ENCODE measurements around the gene PPARD.
A peak's percentile ranks its signal among the peaks of the same experiment; 100 is the strongest.

Gene PPARD

GRCh38 chr6:35354361-35355135 is 12.2 kb downstream of the PPARD start:
- no peak for DNase-seq (ENCODE audit: low read depth, low spot score)

DNA sequence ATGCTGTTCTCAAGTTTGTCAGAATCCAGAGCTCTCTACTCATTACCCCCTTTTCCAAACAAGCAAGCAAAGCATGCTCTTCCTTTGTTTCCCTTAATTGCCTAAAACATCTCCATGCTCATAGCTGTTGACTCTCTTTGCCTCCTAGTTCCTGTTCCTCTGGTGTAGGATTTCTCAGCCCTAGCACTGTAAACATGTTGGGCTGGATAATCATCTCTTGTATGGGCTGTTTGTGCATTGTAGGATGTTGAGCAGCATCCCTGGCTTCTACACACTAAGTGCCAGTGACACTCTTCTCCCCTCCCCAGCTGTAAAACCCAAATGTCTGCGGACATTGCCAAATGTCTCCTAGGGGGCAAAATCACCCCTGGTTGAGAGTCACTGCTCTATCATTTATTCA is 14.0 kb downstream of the PPARD start:
- DNase-seq (ENCODE audit: low read depth, low spot score), result no peak

DNA sequence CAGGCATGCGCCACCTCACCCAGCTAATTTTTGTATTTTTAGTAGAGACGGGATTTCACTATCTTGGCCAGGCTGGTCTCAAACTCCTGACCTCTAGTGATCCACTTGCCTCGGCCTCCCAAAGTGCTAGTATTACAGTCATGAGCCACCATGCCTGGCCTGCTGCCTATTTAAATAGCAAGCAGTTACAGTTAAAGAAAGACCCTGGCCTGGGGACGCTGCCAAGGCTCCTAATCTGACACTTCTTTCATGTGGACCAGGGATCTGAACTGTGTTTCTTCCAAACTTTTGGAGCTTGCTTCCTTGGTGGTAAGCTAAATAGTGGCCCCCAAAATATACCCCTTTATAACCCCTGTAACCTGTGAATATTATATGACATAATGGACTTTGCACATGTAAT is 15.3 kb downstream of the PPARD start:
- DNase-seq (ENCODE audit: low read depth, low spot score), result no peak

DNA sequence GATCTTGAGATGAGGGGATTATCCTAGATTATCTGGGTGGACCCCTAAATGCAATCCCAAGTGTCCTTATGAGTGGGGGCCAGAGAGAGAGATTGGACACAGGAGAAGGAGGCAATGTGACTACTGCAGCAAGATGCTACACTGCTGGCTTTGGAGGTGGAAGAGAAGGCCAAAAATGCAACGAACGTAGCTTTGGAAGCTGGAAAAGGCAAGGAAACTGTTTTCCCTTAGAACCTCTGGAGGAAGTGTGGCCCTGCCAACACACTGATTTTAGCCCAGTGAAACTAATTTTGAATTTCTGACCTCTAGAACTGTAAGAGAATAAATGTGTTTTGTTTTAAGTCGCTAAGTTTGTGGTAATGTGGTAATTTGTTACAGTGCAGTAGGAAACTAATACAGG is 15.7 kb downstream of the PPARD start:
- DNase-seq (ENCODE audit: low read depth, low spot score), result no peak

DNA sequence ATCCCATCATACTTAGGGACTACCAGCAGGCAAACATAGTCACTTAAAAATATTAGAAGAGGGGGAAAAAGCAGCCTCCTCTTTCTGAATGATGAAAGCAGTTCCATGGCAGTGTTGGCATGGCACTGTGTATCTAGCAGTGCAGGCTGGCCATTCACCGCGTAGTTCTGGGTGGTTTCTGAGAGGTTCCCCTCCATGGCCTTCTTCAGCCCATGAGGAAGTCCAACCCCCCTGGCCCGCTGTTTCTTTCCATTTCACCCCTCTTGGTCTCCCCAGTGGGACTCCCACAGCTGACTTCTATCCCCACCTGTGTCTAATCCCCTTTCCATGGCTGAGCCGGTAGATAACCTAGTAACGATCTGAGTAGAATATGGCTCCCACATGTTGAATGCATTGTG is 17.0 kb downstream of the PPARD start:
- DNase-seq (ENCODE audit: low read depth, low spot score), result no peak

DNA sequence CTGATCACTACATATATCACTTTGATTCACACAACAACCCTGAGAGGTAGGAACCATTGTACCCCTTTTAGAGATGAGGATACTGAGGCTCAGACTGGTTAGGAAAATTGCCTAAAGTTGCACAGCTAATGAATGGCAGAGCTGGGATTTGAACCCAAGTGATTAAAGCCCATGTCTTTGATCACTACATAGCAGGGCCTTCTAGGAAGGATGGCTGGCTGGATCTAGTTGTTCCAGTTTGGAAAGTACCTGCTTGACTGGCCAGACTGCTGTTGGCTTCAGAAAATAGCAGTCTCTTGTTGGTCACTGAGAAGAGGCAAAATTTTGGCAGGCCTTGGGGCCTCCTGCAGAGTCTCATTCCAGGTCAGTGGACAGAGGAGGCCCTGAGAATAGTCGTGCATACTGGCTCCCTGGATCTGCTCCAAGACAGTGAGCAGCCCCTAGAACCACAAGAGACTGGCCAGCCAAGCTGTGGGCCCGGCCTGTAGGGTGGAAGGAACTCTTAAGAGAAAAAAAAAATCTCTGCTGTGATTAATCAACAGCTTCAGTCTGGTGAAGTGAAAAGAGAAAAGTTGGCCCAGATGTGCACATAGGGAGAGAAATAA is 17.5 kb downstream of the PPARD start:
- no peak for DNase-seq (ENCODE audit: low read depth, low spot score)

DNA sequence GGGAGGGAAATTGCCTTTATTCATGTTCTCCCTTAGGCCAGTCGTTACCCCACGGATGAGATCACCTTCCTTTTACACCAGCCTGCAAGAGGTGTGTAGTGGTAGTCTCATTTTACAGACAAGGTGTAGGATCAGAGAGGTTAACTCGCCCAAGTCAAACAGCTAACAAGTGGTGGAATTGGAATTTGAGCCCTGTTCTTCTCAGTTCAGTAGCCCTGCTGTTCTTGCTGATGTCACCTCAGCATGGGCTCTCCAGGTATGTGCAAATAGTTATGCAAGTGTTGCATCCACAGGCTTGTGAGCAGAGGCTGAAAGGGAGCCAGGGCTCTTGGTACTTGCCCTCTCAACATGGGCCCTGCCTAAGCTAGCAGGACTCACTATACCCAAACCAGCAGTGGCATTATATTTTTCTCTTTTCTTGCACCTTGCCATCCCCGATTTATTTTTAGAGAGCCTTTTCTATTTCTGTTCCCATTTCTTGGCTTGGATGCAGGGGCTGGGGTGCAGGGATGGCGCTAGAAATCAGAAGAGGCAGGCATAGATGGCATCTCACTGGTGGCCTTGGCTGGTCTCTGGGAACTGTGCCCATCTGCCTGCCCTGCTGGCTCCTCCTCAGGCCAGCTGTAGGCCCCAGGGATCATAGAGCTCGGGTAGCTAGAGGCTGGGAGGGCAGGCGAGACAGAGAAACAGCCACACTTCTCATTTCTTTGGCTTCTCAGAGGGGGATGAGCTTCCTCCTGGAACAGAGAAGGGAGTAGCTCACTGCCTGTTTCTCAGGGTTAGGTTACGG is 18.2 kb downstream of the PPARD start:
- DNase-seq (ENCODE audit: low read depth, low spot score), result peak; percentile 69

DNA sequence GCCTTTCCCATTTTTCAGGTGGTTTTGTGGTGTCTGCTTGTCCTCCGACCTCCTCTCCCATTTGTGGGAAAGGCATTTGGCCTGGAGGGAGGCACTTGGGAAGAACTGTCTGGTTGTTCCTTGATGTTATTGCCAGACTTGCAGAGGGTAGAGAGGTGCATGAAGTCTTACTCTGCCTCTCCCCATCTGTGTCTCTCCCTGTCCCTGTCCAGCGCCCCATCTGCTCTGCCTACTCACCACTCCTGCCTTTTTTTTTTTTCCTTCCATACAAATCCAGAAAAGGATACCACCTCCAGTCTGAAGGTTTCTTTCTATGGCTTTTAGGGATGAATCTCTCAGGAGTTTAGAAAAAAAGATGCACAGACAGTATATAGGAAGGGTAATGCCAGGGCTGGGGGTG is 19.8 kb downstream of the PPARD start:
- no peak for DNase-seq (ENCODE audit: low read depth, low spot score)

- DNase-seq (ENCODE audit: low read depth, low spot score), result no peak
Measured at GRCh38 chr6:35363293-35363750, 21.0 kb downstream of the PPARD start.

DNA sequence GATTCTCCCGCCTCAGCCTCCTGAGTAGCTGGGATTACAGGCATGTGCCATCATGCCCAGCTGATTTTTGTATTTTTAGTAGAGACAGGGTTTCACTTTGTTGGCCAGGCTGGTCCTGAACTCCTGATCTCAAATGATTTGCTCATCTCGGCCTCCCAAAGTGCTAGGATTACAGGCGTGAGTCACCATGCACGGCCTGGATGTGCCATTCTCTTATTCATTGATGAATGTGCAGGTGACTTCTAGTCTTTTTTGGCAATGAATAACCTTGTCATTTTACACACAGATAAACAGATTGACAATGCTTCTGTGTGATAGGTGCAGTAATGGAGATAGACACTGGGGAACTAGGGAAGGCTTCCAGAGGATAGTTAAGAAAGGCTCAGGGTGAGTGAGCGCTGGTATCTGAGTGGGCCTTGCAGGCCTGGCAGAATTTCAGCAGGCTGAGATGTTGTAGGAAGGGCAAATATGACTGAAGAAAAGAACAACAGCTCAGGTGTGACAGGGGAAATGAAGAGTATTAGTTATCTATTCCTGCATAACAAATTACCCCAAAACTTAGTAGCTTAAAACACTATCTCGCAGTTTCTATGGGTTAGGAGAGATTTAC is 23.3 kb downstream of the PPARD start:
- no peak for DNase-seq (ENCODE audit: low read depth, low spot score)

DNA sequence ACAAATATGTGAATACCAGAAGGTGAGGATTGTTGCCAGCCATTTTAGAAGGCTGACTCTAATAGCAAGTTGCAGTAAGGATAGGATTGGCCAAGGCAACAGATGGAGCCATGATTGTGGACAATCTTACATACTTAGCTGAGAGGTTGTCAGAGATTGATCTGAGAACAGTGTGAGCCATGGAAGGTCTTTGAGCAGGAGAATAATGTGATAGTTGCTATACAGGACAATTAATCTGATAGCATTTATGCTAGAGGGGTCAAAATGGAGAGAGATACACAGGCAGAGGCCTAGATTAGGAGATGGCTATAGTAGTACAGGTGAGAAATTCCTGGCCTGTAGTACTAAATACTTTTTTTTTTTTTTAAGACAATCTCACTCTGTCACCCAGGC is 23.8 kb downstream of the PPARD start:
- no peak for DNase-seq (ENCODE audit: low read depth, low spot score)

DNA sequence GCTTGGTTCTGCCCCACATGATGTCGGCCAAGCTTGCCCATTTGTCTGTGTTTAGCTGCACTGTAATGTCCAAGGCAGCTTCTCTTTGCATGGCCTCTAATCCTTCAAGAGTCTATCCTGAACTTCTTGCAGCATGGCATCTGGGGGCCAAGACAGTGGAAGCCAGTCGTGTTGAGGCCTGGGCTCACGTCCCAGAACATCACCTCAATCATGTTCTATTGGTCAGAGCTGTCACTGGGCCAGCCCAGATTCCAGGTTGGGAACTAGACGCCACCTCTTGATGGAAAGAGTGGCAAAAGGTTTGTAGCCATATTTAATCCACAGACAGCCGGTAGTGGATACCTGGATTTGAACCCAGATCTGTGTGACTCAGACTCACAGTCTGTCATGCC is 25.3 kb downstream of the PPARD start:
- no peak for DNase-seq (ENCODE audit: low read depth, low spot score)

GRCh38 chr6:35368038-35368887 is 25.9 kb downstream of the PPARD start:
- DNase-seq (ENCODE audit: low read depth, low spot score), result no peak

DNA sequence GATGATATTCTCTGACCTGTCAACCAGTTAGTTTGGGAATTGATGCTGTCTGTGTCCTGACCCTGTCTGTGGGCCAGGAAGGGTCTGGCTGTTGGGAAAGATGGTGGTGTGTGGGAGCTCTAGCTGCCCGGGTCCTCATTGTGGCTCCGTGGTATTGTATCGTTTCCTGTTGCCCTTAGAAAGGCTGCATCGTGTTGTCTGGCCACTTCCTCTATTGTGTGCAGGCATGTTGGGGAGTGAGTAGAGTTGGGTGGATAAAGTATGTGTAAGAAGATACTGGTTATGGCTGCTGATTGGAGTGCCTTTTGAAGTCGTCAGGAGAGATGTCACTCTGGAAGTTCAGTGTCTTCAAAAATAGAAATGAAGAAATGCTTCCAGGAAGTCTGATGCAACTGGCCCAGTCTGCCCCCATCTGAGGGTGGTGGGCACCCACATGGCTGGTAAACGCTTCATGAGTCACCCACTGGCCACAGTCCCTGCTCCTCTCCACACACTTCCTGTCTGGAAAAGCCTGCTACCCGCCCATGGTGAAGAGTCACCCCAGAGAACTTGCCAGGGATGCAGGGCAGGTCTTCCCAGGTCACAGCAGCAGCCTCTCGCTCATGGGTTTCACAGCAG is 27.9 kb downstream of the PPARD start:
- no peak for DNase-seq (ENCODE audit: low read depth, low spot score)

DNA sequence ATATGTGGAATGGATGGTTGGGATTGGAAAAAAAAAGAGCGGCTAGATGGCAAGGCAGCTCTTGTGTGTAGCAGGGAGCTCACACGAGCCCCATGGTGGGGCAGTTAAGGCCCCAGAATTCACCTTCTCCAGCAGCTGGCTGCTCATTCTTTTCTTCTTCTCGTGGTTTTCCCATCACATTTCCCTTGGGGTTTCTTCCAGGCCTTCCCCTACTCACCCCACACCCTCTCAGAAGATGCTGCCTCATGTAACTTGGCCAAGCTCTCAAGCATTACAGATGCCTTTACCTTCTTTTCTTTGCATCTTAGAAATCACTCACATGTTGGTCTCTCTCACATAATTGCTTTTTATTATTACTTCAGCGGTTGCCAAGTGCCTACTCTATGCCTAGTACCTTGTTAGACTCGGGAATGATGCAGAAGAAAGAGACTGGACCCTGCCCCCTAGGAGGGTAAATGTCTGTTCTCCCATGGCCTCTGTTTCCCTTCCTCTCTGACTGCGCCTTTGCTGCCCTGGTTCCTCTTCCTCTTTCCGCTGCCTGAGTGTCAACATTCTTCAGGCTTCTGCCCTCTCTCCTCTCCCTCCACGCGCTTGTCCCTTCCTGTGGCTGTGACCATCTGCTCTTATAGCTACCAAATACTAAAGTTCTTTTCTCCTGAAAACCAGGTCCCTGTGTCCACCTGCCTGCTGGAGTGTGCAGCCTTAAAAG is 28.6 kb downstream of the PPARD start:
- DNase-seq (ENCODE audit: low read depth, low spot score), result no peak

DNA sequence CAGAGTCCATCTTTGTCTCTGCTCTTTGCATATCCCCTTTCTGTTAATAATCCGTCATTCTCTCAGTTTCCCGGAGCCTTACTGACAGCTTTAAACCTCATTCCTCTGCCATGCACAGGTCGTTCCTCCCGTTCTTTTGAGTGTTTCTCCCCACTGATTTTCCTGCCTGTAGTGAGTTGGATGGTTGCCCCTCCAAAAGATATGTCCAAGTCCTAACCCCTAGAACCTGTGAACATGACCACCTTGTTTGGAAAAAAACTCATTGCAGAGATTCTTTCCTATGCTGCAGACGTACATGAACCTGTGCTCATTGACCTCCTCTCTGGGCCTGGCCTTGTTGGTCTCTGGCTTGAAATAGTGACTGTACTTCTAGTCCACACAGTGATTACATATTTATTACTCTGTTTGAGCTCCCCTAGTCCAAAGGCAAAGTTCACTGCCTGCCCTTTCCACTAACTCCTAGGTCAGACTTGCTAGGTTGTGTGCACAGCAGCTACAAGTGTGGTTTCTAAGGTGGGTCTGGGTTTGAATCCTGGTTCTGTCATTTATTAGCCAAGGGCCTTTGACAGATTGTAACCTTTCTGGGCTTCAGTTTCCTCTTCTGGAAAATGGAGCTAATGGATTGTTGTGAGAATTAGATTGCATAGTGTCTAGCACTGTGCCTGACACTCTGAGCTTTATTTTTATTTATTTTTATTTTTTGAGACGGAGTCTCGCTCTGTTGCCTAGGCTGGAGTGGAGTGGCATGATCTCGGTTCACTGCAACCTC is 29.3 kb downstream of the PPARD start:
- no peak for DNase-seq (ENCODE audit: low read depth, low spot score)

- no peak for DNase-seq (ENCODE audit: low read depth, low spot score)
Measured at GRCh38 chr6:35372633-35373032, 30.3 kb downstream of the PPARD start.

- DNase-seq (ENCODE audit: low read depth, low spot score), result no peak
Measured at GRCh38 chr6:35376281-35376680, 33.9 kb downstream of the PPARD start.

- no peak for DNase-seq (ENCODE audit: low read depth, low spot score)
Measured at GRCh38 chr6:35377002-35377401, 34.6 kb downstream of the PPARD start.

Measured in iPS DF 19.7 (cell line).